NCI-H1694 (cell line): ENCODE results near the gene CHRNA7.

Source experiments
- DNase-seq: peaks from one replicate; lab custom pipeline; 2025; lab: John Stamatoyannopoulos, UW

Gene CHRNA7

GRCh38 chr15:32029862-32030781, at the start of gene CHRNA7:
CHRNA7 (plus strand) TSS chr15:32030515; CDS start chr15:32030595, 80 bp downstream.
- DNase-seq, result no peak

- no peak for DNase-seq
Measured at GRCh38 chr15:31985607-31986006, 44.7 kb upstream of the CHRNA7 start.

- DNase-seq, result no peak
Measured at GRCh38 chr15:31993062-31993461, 37.3 kb upstream of the CHRNA7 start.

GRCh38 chr15:31997711-31998110, 32.6 kb upstream of the CHRNA7 start:
- no peak for DNase-seq

GRCh38 chr15:32003558-32003957, 26.8 kb upstream of the CHRNA7 start:
- no peak for DNase-seq

GRCh38 chr15:32004249-32004648, 26.1 kb upstream of the CHRNA7 start:
- no peak for DNase-seq

- DNase-seq, result no peak
Measured at GRCh38 chr15:32007355-32007960, 22.9 kb upstream of the CHRNA7 start.

- DNase-seq, result no peak
Measured at GRCh38 chr15:32014953-32015352, 15.4 kb upstream of the CHRNA7 start.

- DNase-seq, result no peak
Measured at GRCh38 chr15:32020156-32020555, 10.2 kb upstream of the CHRNA7 start.

GRCh38 chr15:32028921-32029320, 1.4 kb upstream of the CHRNA7 start:
- no peak for DNase-seq

- peak; percentile 20 for DNase-seq
Measured at GRCh38 chr15:32029409-32029861, 880 bp upstream of the CHRNA7 start.

- no peak for DNase-seq
Measured at GRCh38 chr15:32030795-32031194, 480 bp downstream of the CHRNA7 start.

- no peak for DNase-seq
Measured at GRCh38 chr15:32033186-32033890, 3.0 kb downstream of the CHRNA7 start.

- DNase-seq, result no peak
Measured at GRCh38 chr15:32034106-32034505, 3.8 kb downstream of the CHRNA7 start.

- DNase-seq, result no peak
Measured at GRCh38 chr15:32035285-32035684, 5.0 kb downstream of the CHRNA7 start.

GRCh38 chr15:32036971-32037370, 6.7 kb downstream of the CHRNA7 start:
- DNase-seq, result no peak

GRCh38 chr15:32041294-32041693, 11.0 kb downstream of the CHRNA7 start:
- no peak for DNase-seq

GRCh38 chr15:32042269-32042972, 12.1 kb downstream of the CHRNA7 start:
- DNase-seq, result peak; percentile 4

GRCh38 chr15:32053719-32054118, 23.4 kb downstream of the CHRNA7 start:
- DNase-seq, result no peak

- no peak for DNase-seq
Measured at GRCh38 chr15:32057876-32058425, 27.6 kb downstream of the CHRNA7 start.

GRCh38 chr15:32060706-32061105, 30.4 kb downstream of the CHRNA7 start:
- no peak for DNase-seq

GRCh38 chr15:32067115-32067514, 36.8 kb downstream of the CHRNA7 start:
- DNase-seq, result no peak
